K562 (cell line): ENCODE measurements around the gene C17orf50. TPM values are rescaled to one million over a fixed set of nuclear protein-coding genes. Genes with fewer than 3 reads are reported as not detected.

Experiments used
- E2F6 ChIP-seq, 2 experiments: IDR thresholded peaks; 2 replicates each; pipeline ENCODE4 v1.6.1; 2011; ENCODE audit warnings: borderline replicate concordance in 1 of 2, control low read depth in 1 of 2, low read depth in 1 of 2, low read length in 1 of 2, mild to moderate bottlenecking in 1 of 2, mixed read lengths in 1 of 2, moderate library complexity in 1 of 2; ENCODE audit not compliant: insufficient read depth in 1 of 2, insufficient read length in 1 of 2, poor library complexity in 1 of 2, severe bottlenecking in 1 of 2; ENCODE audit errors: extremely low read depth in 1 of 2
- EGR1 ChIP-seq: fragments of 450-650 bp; conservative IDR thresholded peaks from 2 replicates; pipeline ENCODE4 v1.6.1; 2017; ENCODE audit warnings: mild to moderate bottlenecking
- ETS1 ChIP-seq: conservative IDR thresholded peaks from 2 replicates; pipeline ENCODE4 v1.6.1; 2011; ENCODE audit warnings: low read depth, mild to moderate bottlenecking, low read length; ENCODE audit not compliant: control insufficient read depth
- EZH2 ChIP-seq: IDR thresholded peaks from 2 replicates; pipeline ENCODE4 v1.6.1; 2012; ENCODE audit warnings: low read depth, mild to moderate bottlenecking, inconsistent platforms, low read length, borderline replicate concordance
- IRF9 ChIP-seq: fragments of 450-650 bp; IDR thresholded peaks from 2 replicates; pipeline ENCODE4 v1.6.1; 2016; ENCODE audit warnings: missing biosample characterization, missing genetic modification characterization
- SRF ChIP-seq, 2 experiments: fragments of 250-450, 450-650 bp in 1 of 2; sonication (Bioruptor Pico) in 1 of 2; sonication (generic) in 1 of 2; formaldehyde crosslinking; IDR thresholded peaks; 2 replicates each; pipeline versions ENCODE4 v1.5.0 to v1.5.1; 2020 to 2022; ENCODE audit warnings: mild to moderate bottlenecking in 1 of 2, missing genetic modification reagents in 1 of 2
- polyA plus RNA-seq, 8 experiments: library from polyadenylated mRNA; depleted of rRNA in 4 of 8; stranded (reverse) in 5 of 8; unstranded in 3 of 8; fragments of >200 nt; fragmentation: Nextera tagmentation in 2 of 8; fragmentation: Illumina TruSeq in 1 of 8; extraction: Ambion mirVana in 2 of 8; extraction: Trizol in 1 of 8; gene quantifications; 2 replicates each; pipeline versions ENCODE4 v1.2.1 to v1.2.3, GENCODE V29; 2011 to 2014; ENCODE audit warnings: inconsistent platforms in 1 of 8, missing spikeins in 1 of 8
- total RNA-seq, 7 experiments: library from RNA; depleted of rRNA in 6 of 7; stranded (reverse); fragments of >200 nt in 6 of 7; fragmentation: Illumina TruSeq in 2 of 7; extraction: Trizol in 2 of 7; gene quantifications; 2 replicates each; pipeline versions ENCODE4 v1.2.1 to v1.2.3, GENCODE V29; 2011 to 2021; ENCODE audit warnings: low replicate concordance in 1 of 7

C17orf50 gene
- total and polyA plus RNA-seq, 9 of the 15 experiments (the other 6 are each of a cell fraction or from before 2014, with no cell fraction given) = not detected

- TF ChIP-seq E2F6 (IDR thresholded peaks at IDR 0.05; ENCODE audit: borderline replicate concordance in 1 of 2, extremely low read depth in 1 of 2, insufficient read depth in 1 of 2, insufficient read length in 1 of 2, low read depth in 1 of 2, low read length in 1 of 2, poor library complexity in 1 of 2, severe bottlenecking in 1 of 2) = peak in 1 of 2 experiments; percentile 15
- peak in 1 of 2 experiments; percentile 40; a peak in 1 of 4 replicates for TF ChIP-seq SRF (CRISPR knock-in tag; IDR thresholded peaks at IDR 0.05)
- TF ChIP-seq EGR1 = peak; percentile 45
- TF ChIP-seq ETS1 = no peak
- peak; percentile 53; the same call in 1 of the 2 replicates for TF ChIP-seq EZH2
- no peak for TF ChIP-seq IRF9
These were observed 34.6 kb downstream of the C17orf50 start, which contains the start of gene MMP28 (continued) for GRCh38 chr17:35795007-35795870.
